Small intestine (tissue), 7 donors: ENCODE measurements around the gene MAPK10. TPM values are rescaled to one million over a fixed set of nuclear protein-coding genes. Genes with fewer than 3 reads are reported as not detected.
"Not testable (repeated sequence)": the region's sequence is repeated elsewhere in the genome, so short reads cannot be mapped to it uniquely, and the experiment has no call there.

Source experiments
- DNase-seq, 2 donors: peaks; one replicate each; pipeline versions ENCODE4 v3.0.0 to v3.0.0-alpha.2; 2013
- FAIRE-seq: peaks from 2 replicates; lab custom pipeline; 2012; peaks lifted over from hg19 to GRCh38; lab: Jason Lieb, UNC
- H3K27ac ChIP-seq, 3 donors: one replicate each; pipeline ENCODE4 v1.5.1; 2013; ENCODE audit warnings: low read length in 2 of 3, mild to moderate bottlenecking in 2 of 3, control low read depth in 1 of 3, inconsistent platforms in 1 of 3, low read depth in 1 of 3, moderate library complexity in 1 of 3
- H3K27me3 ChIP-seq, 3 donors: one replicate each; pipeline ENCODE4 v1.6.1; 2013; ENCODE audit warnings: low read length in 3 of 3, inconsistent platforms in 1 of 3; ENCODE audit not compliant: control insufficient read depth in 3 of 3, insufficient read depth in 3 of 3
- H3K36me3 ChIP-seq, 3 donors: one replicate each; pipeline ENCODE4 v1.6.1; 2013; ENCODE audit warnings: low read length in 3 of 3, inconsistent platforms in 1 of 3, low read depth in 1 of 3, mild to moderate bottlenecking in 1 of 3, moderate library complexity in 1 of 3; ENCODE audit not compliant: control insufficient read depth in 3 of 3, insufficient read depth in 2 of 3
- H3K4me1 ChIP-seq, 3 donors: one replicate each; pipeline ENCODE4 v1.6.1; 2013; ENCODE audit warnings: low read length in 2 of 3, inconsistent platforms in 1 of 3, low read depth in 1 of 3, mild to moderate bottlenecking in 1 of 3, moderate library complexity in 1 of 3; ENCODE audit not compliant: control insufficient read depth in 3 of 3, insufficient read depth in 2 of 3
- H3K4me3 ChIP-seq, 3 donors: one replicate each; pipeline ENCODE4 v1.5.1; 2013; ENCODE audit warnings: low read length in 3 of 3, control low read depth in 1 of 3, inconsistent platforms in 1 of 3, low read depth in 1 of 3, mild to moderate bottlenecking in 1 of 3, moderate library complexity in 1 of 3
- H3K9me3 ChIP-seq, 2 donors: one replicate each; pipeline ENCODE4 v1.6.1; 2013; ENCODE audit warnings: low read depth in 1 of 2, low read length in 1 of 2; ENCODE audit not compliant: control insufficient read depth in 2 of 2, insufficient read depth in 1 of 2
- WGBS, 3 donors: extraction: QIAGEN DNeasy Blood & Tissue Kit; methylation state at CpG; one replicate each; pipeline ENCODE4 v1.1.7; 2013; 5-methylcytosine and 5-hydroxymethylcytosine counted together
- polyA plus RNA-seq, 4 donors: library from polyadenylated mRNA; stranded (reverse) in 3 of 4; unstranded in 1 of 4; fragments of 200-250 nt in 3 of 4; fragments of 120-200 nt in 1 of 4; gene quantifications; one replicate each; pipeline versions ENCODE4 v1.2.1 to v1.2.3, GENCODE V29; 2013
- donor health status: healthy with polysubstance abuse.
- donor health status: control.
- donor health status: control.
- donor health status: Bipolar disorder and iron deficiency.
- donor health status: healthy.

Gene MAPK10
- polyA plus RNA-seq, 4 donors, result 0.22 to 8.9 (median 5.0) TPM

DNA sequence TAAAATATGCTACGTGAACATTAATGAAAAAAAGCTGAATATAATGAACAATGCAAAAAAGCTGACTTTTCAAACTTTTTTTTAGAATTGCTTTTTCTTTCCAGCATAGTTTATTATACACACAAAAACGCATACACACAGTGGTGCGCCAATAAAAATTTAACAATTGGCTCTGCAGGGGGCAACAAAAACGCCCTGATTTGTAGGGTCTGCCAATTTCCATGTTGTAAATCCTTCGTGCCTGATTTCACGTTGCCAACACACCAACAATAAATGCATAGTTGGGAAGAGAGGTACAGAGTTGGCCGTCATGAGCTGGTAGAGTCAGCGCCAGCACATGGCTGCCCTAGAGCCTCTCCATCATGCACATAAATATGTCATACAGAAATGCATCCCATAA lies 333.1 kb downstream of the MAPK10 start:
- FAIRE-seq, result no peak
- Histone ChIP-seq H3K9me3 (no peaks in the 10 kb centered on the region), H3K36me3 (no peaks in the 10 kb centered on the region), H3K4me1 (no peaks in the 10 kb centered on the region), H3K4me3 (no peak overlapping the region), H3K27ac (no peak overlapping the region), H3K27me3 (no peaks in the 10 kb centered on the region)
- 87 to 89% (median 88%) methylated on average over 8 of the region's 8 CpGs for WGBS, 3 donors
- no peak for DNase-seq

- not testable (repeated sequence) for H3K27me3 ChIP-seq, FAIRE-seq, H3K9me3 ChIP-seq, H3K27ac ChIP-seq, H3K36me3 ChIP-seq, DNase-seq, H3K4me3 ChIP-seq, H3K4me1 ChIP-seq
- WGBS, 3 donors, result 95 to 99% (median 96%) methylated on average over 6 to 24 of the region's 24 CpGs
Measured at GRCh38 chr4:86021671-86022070, 338.2 kb downstream of the MAPK10 start.

- FAIRE-seq (no peak), DNase-seq (no peak)
- no peaks in the 10 kb centered on the region for H3K36me3 ChIP-seq
- H3K4me3 ChIP-seq, result no peak overlapping the region
- no peaks in the 10 kb centered on the region for H3K27me3 ChIP-seq
- H3K27ac ChIP-seq, result no peak overlapping the region
- no peaks in the 10 kb centered on the region for H3K9me3 ChIP-seq
- H3K4me1 ChIP-seq, result no peaks in the 10 kb centered on the region
Measured at GRCh38 chr4:86019906-86020305, 339.9 kb downstream of the MAPK10 start.

DNA sequence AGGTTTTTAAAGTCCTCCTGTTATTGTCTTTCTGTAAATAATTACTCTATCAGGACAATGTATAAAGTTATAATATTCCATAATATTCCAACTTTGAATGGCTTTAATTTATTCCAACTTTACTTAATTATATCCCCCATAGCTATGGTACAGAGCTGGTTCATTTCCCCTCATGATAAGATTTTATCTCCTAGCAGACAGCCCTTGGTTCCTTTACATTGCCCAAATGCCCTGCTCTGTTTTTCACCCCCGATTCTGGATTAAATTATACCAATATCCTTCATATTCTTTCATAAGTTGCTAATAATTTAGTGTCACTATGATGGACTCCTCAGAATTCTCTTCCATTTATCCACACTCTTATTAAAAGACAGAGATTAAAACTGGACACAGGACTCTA lies 340.5 kb downstream of the MAPK10 start:
- Histone ChIP-seq H3K27me3 (no peaks in the 10 kb centered on the region), H3K4me3 (no peak overlapping the region), H3K4me1 (no peaks in the 10 kb centered on the region), H3K27ac (no peak overlapping the region), H3K9me3 (no peaks in the 10 kb centered on the region), H3K36me3 (no peaks in the 10 kb centered on the region)
- WGBS, 3 donors, result 82 to 92% (median 83%) methylated on average over 1 of the region's 1 CpG
- FAIRE-seq, result no peak
- no peak for DNase-seq

DNA sequence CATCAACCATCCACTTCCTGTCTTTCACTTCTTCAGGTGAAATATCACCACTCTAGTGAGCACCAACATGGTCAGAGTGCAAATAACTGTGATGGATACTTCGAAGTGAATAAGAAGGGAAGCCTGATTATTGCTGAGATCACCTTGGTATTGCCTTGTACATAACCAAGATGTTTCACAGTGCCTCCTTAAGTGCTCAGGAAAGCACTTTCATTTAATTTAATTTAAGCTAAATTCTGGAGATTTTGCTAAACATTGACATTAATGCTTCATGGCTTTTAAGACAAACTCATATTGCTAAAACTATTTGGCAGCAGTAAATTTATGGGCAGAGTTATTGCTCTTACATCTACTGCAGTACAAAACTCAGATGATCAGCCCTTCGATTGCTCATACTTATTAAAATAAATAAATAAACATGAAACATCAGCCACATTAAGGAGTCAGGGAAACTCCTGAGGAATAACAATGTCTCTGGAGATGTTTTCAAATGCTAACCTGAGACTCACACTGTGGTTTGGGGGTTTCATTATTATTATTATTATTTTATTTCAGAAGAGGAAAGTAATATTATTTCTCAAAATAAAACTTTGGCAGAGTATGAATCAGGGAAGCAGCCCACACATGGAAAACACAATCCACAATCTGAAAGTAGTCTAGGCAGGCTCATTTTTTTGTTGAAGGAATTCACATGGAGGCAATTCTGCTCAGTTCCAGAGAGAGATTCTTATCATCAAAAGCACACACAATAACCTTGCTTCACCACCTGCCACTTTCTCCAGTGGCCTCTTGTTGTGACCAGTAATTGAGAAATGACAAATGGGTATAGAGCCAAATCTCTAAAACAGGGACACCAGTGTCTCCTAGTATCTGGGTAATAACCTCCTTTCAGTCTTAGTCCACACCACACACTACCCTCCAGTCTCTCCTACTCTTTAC lies 344.2 kb downstream of the MAPK10 start:
- Histone ChIP-seq H3K36me3 (no peaks in the 10 kb centered on the region), H3K27me3 (no peaks in the 10 kb centered on the region), H3K27ac (no peak overlapping the region), H3K4me1 (no peaks in the 10 kb centered on the region), H3K9me3 (no peaks in the 10 kb centered on the region), H3K4me3 (no peak overlapping the region)
- WGBS, 3 donors, result 70 to 76% (median 74%) methylated on average over 2 of the region's 2 CpGs
- FAIRE-seq (no peak), DNase-seq (no peak)

DNA sequence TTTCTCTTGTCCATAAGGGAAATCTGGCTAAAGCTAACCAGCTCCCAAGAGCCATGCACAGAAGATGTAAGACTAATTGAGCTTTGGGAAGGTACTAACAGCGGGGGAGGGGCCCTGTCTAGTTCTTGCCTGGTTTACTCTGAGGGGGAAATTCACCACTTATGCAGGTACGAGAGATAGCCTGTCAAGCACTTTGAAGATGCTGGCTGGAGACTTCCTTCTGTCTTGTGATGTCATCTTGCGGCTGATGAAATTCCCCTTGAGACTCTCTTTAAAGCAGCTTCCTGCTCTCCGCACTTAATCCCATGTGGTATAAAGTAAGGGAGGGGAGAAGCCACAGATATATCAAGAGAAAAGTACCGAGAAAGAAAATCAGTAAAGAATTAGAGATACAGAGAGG lies 345.3 kb downstream of the MAPK10 start:
- no peaks in the 10 kb centered on the region for H3K4me1 ChIP-seq
- no peaks in the 10 kb centered on the region for H3K27me3 ChIP-seq
- no peak for FAIRE-seq
- no peak for DNase-seq
- H3K4me3 ChIP-seq, result no peak overlapping the region
- WGBS, 3 donors, result 80 to 93% (median 90%) methylated on average over 5 of the region's 5 CpGs
- H3K27ac ChIP-seq, result no peak overlapping the region
- H3K9me3 ChIP-seq, result no peaks in the 10 kb centered on the region
- H3K36me3 ChIP-seq, result no peaks in the 10 kb centered on the region

DNA sequence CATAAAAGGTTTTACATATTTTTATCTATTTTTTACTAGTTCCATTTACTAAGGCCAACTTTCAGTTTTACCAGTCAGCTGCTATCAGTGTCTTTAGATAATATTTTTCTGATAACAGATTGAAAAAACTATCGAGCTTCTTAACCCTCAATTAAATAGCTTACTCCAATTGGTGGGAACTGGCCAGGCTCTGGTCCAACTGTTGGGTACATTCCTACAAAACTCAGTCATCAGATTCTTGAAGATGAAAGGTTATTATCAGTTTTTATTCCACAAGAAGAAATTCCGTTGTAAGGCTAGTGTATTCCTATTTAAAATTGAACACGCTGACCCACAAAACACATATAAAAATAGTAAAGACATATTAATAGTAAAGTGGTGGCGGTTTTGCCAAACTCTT lies 346.2 kb downstream of the MAPK10 start:
- H3K4me1 ChIP-seq, result no peaks in the 10 kb centered on the region
- no peaks in the 10 kb centered on the region for H3K36me3 ChIP-seq
- no peak overlapping the region for H3K27ac ChIP-seq
- no peak for FAIRE-seq
- no peaks in the 10 kb centered on the region for H3K9me3 ChIP-seq
- H3K27me3 ChIP-seq, result no peaks in the 10 kb centered on the region
- no peak for DNase-seq
- WGBS, 3 donors, result 59 to 68% (median 62%) methylated on average over 4 of the region's 4 CpGs
- H3K4me3 ChIP-seq, result no peak overlapping the region

DNA sequence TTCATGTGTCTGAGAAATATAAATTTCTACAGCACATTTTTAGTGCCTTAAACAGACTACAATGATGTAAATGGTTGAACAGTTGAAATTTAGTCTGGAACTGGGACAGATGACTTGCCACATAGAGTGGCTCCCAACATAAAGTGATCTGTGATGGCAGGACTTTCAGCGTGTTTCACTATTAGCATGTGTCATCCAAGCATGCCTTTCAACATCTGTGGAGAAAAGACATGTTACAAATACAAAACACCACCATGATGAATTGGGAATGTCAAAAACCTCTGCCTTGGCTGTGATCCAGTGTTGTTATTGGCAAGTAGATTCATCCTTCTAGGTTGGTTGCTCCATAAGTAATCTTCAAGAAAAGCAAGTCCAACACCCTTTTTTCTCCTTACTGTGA lies 348.7 kb downstream of the MAPK10 start:
- Histone ChIP-seq H3K36me3 (no peaks in the 10 kb centered on the region), H3K27me3 (no peaks in the 10 kb centered on the region), H3K9me3 (no peaks in the 10 kb centered on the region), H3K27ac (no peak overlapping the region), H3K4me1 (no peaks in the 10 kb centered on the region), H3K4me3 (no peak overlapping the region)
- WGBS, 3 donors, result 57 to 92% (median 75%) methylated on average over 1 of the region's 1 CpG
- FAIRE-seq (no peak), DNase-seq (no peak)

DNA sequence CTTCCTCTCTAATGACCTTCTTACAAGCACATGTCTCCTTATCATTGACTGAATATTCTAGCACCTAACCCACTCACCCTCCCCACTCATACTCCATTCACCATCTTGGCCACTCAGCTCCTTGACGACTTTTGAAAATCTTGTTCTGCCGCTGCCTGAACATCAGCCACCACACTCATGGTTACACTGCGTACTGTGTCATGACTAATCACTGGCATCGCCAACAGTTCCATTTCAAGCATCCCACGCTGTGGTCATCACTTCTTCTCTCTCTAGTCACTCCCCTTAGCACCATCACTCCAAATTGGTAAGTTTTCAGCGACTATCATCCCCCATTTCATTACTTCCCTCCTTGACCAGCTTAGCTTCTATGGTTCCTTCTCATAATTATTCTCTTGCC lies 352.8 kb downstream of the MAPK10 start:
- WGBS, 3 donors, result 90 to 97% (median 95%) methylated on average over 6 of the region's 6 CpGs

More for the DNA sequence above, 352.8 kb downstream of the MAPK10 start:
- no peaks in the 10 kb centered on the region for H3K9me3 ChIP-seq
- no peak for FAIRE-seq
- H3K27me3 ChIP-seq, result no peaks in the 10 kb centered on the region
- no peak overlapping the region for H3K27ac ChIP-seq
- DNase-seq, result no peak
- no peaks in the 10 kb centered on the region for H3K36me3 ChIP-seq
- H3K4me1 ChIP-seq, result no peaks in the 10 kb centered on the region
- H3K4me3 ChIP-seq, result no peak overlapping the region
